ENCODE data around the gene OSBPL2.

DNA sequence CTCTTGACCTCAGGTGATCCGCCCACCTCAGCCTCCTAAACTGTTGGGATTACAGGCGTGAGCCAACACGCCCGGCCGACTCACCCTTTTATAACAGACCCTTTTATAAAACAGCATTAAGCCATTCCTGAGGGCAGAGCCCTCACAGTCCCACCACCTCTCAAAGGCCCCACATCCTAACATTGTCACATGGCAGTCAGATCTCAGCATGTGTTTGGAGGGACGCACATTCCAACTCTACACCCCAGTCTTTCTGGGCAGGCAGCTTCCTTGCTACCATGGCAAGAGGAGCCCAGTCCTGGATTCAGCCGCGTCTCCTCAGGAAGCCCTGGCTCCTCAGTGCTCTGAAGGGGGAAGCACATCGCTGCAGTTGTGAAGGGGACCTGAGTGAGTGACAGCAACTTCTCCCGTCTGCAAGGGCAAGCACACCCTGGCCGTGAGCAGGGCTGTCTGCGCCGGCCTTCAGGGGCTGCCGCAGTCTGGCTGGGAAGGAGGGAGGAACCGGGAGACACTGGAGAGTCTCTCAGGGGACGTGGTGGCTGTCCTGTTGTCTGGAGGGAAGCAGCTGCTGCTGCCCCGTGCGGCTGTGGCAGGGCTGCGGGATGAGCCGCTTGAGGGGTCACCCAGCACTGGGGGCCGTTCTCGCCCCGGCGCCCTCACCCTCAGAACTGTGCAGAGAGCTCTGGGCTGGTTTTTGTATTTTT lies 15.9 kb downstream of the OSBPL2 start:
- TF ChIP-seq, protein P1, sequence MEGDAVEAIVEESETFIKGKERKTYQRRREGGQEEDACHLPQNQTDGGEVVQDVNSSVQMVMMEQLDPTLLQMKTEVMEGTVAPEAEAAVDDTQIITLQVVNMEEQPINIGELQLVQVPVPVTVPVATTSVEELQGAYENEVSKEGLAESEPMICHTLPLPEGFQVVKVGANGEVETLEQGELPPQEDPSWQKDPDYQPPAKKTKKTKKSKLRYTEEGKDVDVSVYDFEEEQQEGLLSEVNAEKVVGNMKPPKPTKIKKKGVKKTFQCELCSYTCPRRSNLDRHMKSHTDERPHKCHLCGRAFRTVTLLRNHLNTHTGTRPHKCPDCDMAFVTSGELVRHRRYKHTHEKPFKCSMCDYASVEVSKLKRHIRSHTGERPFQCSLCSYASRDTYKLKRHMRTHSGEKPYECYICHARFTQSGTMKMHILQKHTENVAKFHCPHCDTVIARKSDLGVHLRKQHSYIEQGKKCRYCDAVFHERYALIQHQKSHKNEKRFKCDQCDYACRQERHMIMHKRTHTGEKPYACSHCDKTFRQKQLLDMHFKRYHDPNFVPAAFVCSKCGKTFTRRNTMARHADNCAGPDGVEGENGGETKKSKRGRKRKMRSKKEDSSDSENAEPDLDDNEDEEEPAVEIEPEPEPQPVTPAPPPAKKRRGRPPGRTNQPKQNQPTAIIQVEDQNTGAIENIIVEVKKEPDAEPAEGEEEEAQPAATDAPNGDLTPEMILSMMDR (IDR thresholded peaks at IDR 0.05), result no peak
- TF ChIP-seq POLR2A (IDR thresholded peaks at IDR 0.05), result no peak
